Activated CD4-positive, alpha-beta T cell treated with anti-CD3 and anti-CD28 coated beads, Interleukin-2, Interleukin-6, amounts not matched to agents 100 ng/mL and 50 ng/mL, durations not matched to agents 16 hours and 8 hours (primary cell): Measurements from ENCODE around the gene DHX40.
"Not testable (repeated sequence)": the region's sequence is repeated elsewhere in the genome, so short reads cannot be mapped to it uniquely, and the experiment has no call there.

Experiments used
- DNase-seq: peaks from one replicate; pipeline ENCODE4 v3.0.0-alpha.2; 2020

DHX40 gene

GRCh38 chr17:59565959-59566324, 532 bp downstream of the DHX40 start:
- DNase-seq = peak; percentile 73

DNA sequence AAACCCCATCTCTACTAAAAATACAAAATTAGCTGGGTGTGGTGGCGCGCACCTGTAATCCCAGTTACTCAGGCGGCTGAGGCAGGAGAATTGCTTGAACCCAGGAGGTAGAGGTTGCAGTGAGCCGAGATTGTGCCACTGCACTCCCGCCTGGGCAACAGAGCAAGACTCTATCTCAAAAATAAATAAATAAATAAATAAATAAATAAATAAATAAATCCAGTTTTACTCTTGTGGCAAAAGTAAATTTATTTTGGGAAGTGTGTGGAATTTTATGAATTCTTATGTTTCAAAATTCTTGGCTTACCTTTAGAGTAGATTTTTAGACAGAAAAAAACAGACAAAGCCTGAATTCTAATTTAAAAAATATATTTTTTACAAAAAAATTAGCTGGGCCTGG, 3.7 kb downstream of the DHX40 start:
- not testable (repeated sequence) for DNase-seq

GRCh38 chr17:59572301-59572924, 7.0 kb downstream of the DHX40 start:
- DNase-seq = peak; percentile 71

DNA sequence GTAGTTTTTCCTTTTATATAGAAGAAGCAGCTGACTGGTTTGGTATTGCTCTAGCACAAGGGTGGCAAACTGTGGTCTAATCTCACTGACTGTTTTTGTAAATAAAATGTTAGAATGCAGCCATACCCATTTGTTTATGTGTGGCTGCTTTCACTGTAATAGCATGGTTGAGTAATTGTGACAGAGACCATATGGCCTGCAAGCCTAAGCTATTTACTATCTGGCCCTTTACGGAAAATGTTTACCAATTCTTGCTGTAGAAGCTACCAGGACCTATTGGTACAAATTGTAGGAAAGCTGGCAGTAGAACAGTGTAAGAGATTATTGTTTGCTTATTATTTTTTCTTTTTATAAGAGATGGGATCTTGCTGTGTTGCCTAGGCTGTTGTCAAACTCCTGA, 18.8 kb downstream of the DHX40 start:
- DNase-seq = not testable (repeated sequence)

DNA sequence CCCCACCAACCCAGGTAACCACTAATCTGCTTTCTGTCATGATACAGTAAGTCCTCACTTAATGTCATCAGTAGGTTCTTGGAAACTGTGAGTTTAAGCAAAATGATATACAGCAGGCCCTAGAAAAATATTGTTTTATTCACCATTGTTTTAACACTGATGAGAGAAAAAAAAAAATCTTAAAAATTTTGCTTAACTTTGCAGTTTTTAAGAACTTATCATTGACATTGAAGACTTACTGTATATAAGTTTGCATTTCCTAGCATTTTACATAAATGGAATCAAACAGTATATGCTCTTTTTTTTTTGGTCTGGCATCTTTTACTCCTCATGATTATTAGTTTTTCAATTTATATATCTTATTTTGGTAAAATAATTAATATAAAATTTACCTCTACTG, 34.8 kb downstream of the DHX40 start:
- DNase-seq = no peak

DNA sequence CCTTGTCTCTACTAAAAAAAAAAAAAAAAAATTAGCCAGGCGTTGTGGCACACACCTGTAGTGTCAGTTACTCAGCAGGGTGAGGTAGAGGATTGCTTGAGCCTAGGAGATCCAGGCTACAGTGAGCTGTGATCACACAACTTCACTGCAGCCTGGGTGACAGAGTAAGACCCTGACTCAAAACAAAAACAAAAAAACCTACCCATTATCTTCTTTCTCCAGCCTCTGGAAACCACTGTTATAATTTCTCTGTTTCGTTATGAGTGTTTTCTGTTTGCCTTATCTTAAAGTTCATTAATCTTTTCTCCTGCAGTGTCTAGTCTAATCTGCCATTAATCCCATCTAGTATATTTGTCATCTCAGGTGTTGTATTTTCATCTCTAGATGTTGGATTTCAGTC, 35.7 kb downstream of the DHX40 start:
- peak; percentile 81 for DNase-seq

DNA sequence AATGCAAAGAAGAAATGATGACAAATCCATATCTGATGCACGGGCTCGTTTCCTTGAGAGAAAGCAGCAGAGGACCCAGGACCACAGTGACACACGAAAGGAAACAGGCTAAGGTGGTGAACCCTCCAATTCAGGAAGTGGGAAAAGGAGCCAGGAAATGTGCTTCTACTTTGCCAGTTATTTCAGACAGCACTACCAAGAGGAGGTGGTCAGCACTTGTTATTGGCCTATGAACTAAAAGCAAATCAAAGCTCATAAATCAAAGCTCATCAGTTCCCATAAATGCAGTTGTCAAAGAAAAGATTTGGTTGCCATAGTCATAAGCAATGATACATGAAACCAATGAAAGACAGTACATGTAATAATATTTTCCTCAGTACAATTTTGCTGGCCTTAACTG, 41.7 kb downstream of the DHX40 start:
- DNase-seq = no peak

DNA sequence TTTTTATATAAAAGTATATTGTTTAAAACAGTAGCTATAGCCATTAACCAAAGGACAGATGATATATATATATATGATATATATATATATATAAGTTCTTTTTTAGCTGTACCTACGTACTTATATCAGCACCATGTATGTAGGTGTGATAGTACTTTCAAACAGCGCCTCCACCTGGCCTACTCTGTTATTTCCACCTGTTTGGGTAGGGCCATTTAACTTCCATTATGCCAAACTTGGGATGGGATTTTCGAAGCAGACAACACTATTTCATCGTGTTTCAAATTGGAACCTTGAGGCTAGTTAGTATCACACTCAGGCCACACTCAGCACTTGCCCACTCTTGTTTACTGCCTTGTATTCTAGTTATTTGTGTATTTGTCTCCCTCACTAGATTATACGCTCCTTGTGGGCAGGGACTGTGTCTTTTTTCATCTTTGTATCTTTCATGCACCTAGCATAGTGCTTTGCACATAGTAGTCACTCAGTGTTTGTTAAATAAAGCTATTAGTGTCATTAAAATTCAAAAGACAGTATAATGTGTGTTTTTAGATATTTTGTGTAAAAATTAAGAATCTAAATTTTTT, 42.5 kb downstream of the DHX40 start:
- peak; percentile 38 for DNase-seq

DNA sequence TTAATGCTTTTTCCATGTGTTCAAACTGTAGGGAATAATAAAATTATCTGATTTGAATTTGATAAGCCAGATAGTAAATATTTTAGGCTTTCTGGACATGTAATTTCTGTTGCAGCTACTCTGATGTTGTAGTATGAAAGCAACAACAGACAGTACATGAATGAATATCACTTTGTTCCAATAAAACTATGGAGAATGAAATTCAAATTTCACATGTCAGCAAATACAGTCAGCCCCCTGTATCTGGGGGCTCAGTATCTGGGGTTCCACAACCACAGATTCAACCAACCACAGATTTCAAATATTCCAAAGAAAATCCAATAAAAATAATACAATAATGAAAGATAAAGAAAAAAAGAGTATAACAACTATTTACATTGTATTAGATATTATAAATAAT, 46.1 kb downstream of the DHX40 start:
- no peak for DNase-seq

DNA sequence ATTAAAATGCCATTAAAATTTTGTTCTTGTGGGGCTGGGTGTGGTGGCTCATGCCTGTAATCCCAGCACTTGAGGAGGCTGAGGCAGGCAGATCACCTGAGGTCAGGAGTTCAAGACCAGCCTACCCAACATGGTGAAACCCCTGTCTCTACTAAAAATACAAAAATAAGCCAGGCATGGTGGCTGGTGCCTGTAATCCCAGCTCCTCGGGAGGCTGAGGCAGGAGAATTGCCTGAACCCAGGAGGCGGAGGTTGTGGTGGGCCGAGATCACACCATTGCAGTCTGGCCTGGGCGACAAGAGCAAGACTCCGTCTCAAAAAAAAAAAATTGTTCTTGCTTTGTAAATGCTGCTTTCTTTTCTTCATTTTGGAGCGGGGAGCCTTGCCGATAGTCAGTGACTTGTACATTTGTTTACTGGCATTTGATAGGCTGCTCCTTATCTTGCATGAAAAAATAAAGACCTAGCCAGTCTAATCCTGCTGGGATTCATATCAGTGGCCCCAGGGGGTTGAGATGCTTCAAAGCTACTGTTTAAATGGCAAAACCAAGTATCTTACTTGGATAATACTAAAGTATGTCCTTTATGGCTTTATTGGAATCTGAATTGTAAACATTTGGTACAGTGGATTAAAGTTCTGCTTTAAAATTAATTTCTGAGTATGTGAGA, 51.0 kb downstream of the DHX40 start:
- DNase-seq = no peak

GRCh38 chr17:59617156-59617732, 51.8 kb downstream of the DHX40 start:
- DNase-seq = peak; percentile 16

DNA sequence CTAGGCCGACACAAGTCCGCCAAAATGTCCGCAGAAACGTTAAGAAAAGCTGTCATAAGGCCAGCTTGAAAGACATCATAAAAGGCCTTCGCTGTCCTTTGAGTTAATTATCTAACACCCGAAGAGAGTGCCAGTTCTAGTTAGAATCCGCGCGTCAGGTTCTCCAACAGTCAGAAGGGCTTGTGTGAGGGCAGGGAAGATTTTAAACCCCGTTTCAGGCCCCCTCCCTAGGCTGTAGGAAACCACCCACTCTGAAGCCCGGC, 53.6 kb downstream of the DHX40 start:
- no peak for DNase-seq

DNA sequence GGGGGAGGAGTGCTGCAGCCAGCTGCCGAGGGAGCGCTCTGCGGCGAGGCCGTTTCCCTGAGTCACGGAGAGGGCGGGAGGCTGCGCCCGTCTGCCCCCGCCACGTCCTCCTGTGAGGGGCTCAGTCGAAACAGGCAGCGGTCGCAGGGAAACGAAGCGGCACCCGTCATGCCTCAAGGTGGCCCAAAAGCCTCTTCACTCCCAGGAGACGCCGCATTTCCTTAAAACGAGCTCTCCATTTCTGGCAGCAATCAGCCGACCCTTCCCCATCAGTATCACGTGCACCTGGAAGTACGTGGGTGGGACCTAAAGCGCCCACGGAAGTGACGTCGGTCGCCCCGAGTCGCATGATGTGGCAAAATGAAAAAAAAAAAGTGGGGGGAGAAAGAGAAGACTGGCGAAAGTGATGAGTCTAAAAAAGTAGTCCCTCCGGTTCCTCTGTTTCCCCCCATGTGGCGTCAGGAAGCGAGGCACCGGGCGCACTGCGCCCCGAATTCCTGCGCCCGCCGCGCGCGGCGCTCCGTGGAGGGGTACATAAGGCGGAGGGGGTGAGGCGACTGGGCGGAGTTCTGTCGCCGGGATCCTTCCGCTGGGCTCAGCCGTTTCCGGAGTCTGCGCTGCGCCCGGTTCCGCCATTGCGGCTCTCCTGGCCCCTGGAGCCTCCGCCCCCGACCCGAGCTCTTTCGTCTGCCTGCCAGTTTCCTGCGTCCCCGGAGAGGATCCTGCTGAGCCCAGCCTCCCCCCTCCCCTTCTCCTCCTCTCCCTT, 54.1 kb downstream of the DHX40 start, which contains the start of gene CLTC:
Gene CLTC, plus strand, starts transcription at position 598 of the 766 bp plus-strand sequence. CDS start 237 bp downstream, outside the sequence.
- DNase-seq = peak; percentile 93

- DNase-seq = no peak
Observed at GRCh38 chr17:59620064-59620359, 54.6 kb downstream of the DHX40 start.

GRCh38 chr17:59620518-59621259, 55.3 kb downstream of the DHX40 start:
- DNase-seq = peak; percentile 75

DNA sequence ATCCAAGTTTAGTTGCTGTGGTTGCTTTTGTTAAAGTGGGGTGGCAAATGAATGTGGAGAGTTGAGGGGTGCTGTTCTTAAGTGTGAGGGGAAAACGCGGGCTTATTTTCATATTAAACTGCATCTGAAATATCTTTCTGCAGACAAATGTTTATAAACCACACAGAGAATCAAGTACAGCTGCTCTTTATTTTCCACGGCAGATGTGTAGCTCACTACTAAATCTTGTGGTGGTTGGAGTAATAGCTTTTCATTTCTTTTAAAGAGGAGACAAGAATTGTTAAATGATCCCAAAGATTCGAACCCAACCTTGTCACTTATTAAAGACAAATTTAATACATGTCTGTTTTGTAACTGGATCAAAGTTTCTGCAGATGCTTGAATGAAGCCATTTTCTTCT, 56.4 kb downstream of the DHX40 start:
- DNase-seq = no peak

GRCh38 chr17:59623151-59623550, 57.7 kb downstream of the DHX40 start:
- no peak for DNase-seq

DNA sequence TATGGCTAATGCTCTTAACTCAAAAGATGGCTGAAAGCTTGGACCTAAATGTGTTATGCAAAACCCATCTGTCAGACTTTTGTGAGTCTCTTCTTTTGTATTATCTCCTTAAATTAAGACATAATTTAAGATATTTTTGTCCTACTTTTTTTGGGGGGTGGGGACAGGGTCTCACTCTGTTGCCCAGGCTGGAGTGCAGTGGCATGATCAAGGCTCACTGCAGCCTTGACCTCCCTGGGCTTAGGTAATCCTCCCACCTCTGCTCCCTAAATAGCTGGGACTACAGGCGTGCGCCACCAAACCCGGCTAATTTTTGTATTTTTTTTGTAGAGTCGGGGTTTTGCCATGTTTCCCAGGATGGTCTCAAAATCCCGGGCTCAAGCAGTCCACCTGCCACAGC, 61.3 kb downstream of the DHX40 start:
- DNase-seq = no peak

DNA sequence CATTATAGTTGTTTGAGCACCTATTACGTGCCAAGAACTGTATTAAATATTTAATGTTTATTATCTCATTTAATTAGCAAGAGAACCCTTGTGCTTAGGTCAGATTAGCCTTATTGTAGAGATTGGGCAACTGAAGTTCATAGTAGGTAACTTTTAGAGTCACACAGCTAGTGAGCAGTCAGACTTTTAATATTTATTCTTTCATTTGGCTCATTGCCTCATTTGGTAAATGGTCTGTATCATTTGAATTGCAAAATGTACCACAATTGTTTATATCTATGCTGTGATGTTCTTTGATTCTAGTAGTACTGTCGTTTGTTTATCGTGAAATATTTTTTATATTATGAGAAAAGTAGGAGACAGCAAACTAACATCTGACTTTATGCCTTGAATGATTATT, 61.9 kb downstream of the DHX40 start:
- DNase-seq = no peak

DNA sequence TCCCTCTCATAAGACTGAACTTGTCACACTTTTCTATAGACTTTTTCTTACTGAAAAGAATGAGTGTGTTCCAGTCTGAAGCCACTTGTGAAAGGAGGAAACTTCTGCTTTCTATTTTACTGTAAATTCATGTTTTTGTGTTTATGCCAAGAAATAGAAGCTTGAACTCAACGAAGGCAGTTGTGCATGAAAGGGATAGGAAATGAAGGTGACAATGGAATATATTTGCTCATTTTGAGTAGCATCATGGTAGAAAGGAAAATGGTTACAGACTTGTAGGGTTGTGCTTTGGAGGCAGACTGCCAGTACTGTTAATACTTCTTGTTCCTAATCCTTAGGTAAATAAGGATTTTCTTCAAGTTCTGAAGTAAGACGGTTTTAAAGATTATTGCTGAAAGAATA, 62.4 kb downstream of the DHX40 start:
- DNase-seq = peak; percentile 38

- DNase-seq = no peak
Observed at GRCh38 chr17:59629174-59629573, 63.8 kb downstream of the DHX40 start.

GRCh38 chr17:59631276-59631675, 65.9 kb downstream of the DHX40 start:
- no peak for DNase-seq

DNA sequence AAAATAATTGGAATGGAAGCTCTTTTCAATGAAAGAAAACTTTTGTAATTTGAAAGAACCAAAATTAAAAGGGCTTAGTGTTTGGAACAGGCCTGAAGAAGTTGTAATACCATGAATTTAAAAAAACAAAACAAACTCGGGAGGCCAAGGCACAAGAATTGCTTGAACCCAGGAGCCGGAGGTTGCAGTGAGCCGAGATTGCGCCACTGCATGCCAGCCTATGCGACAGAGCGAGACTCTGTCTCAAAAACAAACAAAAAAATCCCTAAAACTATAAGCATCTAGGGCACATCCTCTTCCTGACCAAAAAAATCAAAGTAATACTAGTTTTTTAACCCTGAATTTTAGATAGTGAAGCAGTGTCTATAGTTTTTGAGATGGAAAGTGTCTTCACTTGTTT, 67.0 kb downstream of the DHX40 start:
- no peak for DNase-seq
